COLO668 (cell line): ENCODE data around the gene CDHR3.
"Not testable (repeated sequence)": the region's sequence is repeated elsewhere in the genome, so short reads cannot be mapped to it uniquely, and the experiment has no call there.

ENCODE experiments used
- DNase-seq: peaks from one replicate; lab custom pipeline; 2025; ENCODE audit not compliant: unreplicated experiment; lab: John Stamatoyannopoulos, UW

Gene CDHR3

GRCh38 chr7:105990727-105991453, 27.8 kb downstream of the CDHR3 start:
- no peak for DNase-seq

GRCh38 chr7:105992905-105993304, 29.8 kb downstream of the CDHR3 start:
- DNase-seq: no peak

- no peak for DNase-seq
Measured at GRCh38 chr7:105996860-105997737, 34.0 kb downstream of the CDHR3 start.

GRCh38 chr7:105999256-105999655, 36.2 kb downstream of the CDHR3 start:
- no peak for DNase-seq

GRCh38 chr7:106001196-106001595, 38.1 kb downstream of the CDHR3 start:
- DNase-seq: no peak

GRCh38 chr7:106001886-106002285, 38.8 kb downstream of the CDHR3 start:
- no peak for DNase-seq

- DNase-seq: no peak
Measured at GRCh38 chr7:106003525-106004064, 40.5 kb downstream of the CDHR3 start.

GRCh38 chr7:106006906-106007305, 43.8 kb downstream of the CDHR3 start:
- no peak for DNase-seq

- not testable (repeated sequence) for DNase-seq
Measured at GRCh38 chr7:106007796-106008195, 44.7 kb downstream of the CDHR3 start.

- DNase-seq: peak; percentile 89
Measured at GRCh38 chr7:106009503-106010226, 46.6 kb downstream of the CDHR3 start.

- no peak for DNase-seq
Measured at GRCh38 chr7:106010331-106010730, 47.3 kb downstream of the CDHR3 start.

GRCh38 chr7:106010866-106011265, 47.8 kb downstream of the CDHR3 start:
- no peak for DNase-seq

GRCh38 chr7:106012184-106012583, 49.1 kb downstream of the CDHR3 start:
- no peak for DNase-seq

GRCh38 chr7:106012935-106013439, 49.9 kb downstream of the CDHR3 start:
- DNase-seq: no peak

GRCh38 chr7:106015381-106016218, 52.5 kb downstream of the CDHR3 start:
- no peak for DNase-seq

GRCh38 chr7:106016331-106016730, 53.3 kb downstream of the CDHR3 start:
- DNase-seq: no peak

- DNase-seq: no peak
Measured at GRCh38 chr7:106017657-106018056, 54.6 kb downstream of the CDHR3 start.

- DNase-seq: no peak
Measured at GRCh38 chr7:106018566-106019469, 55.8 kb downstream of the CDHR3 start.

GRCh38 chr7:106019470-106019820, 56.4 kb downstream of the CDHR3 start:
- no peak for DNase-seq
